LNCaP clone FGC (cell line): ENCODE data around the gene KLHL17.
A peak's percentile ranks its signal among the peaks of the same experiment; 100 is the strongest.

Experiments used
- DNase-seq: peaks from one replicate; pipeline ENCODE4 v3.0.0-alpha.2; 2011; ENCODE audit warnings: low read depth
- H3K4me3 ChIP-seq: 2 replicates; pipeline ENCODE4 v1.5.1; 2011; ENCODE audit warnings: mild to moderate bottlenecking, low read depth, low read length, control low read depth
- TF ChIP-seq, protein P1 (sequence below): IDR thresholded peaks from 2 replicates; pipeline ENCODE4 v1.5.1; 2012; ENCODE audit warnings: mild to moderate bottlenecking; ENCODE audit not compliant: control insufficient read depth, insufficient read depth; ENCODE audit errors: extremely low read depth

The KLHL17 gene

DNA sequence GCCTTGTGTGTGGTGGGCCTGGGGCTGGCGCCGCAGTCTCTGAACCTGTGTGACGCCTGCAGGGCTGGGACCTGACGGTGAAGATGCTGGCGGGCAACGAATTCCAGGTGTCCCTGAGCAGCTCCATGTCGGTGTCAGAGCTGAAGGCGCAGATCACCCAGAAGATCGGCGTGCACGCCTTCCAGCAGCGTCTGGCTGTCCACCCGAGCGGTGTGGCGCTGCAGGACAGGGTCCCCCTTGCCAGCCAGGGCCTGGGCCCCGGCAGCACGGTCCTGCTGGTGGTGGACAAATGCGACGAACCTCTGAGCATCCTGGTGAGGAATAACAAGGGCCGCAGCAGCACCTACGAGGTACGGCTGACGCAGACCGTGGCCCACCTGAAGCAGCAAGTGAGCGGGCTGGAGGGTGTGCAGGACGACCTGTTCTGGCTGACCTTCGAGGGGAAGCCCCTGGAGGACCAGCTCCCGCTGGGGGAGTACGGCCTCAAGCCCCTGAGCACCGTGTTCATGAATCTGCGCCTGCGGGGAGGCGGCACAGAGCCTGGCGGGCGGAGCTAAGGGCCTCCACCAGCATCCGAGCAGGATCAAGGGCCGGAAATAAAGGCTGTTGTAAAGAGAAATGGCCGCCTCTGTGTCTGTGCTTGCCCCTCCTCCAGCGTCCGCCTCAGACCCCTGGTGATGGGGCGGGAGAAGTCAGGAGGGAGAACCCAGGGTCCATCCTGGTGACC lies 53.7 kb downstream of the KLHL17 start:
- TF ChIP-seq, protein P1, sequence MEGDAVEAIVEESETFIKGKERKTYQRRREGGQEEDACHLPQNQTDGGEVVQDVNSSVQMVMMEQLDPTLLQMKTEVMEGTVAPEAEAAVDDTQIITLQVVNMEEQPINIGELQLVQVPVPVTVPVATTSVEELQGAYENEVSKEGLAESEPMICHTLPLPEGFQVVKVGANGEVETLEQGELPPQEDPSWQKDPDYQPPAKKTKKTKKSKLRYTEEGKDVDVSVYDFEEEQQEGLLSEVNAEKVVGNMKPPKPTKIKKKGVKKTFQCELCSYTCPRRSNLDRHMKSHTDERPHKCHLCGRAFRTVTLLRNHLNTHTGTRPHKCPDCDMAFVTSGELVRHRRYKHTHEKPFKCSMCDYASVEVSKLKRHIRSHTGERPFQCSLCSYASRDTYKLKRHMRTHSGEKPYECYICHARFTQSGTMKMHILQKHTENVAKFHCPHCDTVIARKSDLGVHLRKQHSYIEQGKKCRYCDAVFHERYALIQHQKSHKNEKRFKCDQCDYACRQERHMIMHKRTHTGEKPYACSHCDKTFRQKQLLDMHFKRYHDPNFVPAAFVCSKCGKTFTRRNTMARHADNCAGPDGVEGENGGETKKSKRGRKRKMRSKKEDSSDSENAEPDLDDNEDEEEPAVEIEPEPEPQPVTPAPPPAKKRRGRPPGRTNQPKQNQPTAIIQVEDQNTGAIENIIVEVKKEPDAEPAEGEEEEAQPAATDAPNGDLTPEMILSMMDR = no peak

DNA sequence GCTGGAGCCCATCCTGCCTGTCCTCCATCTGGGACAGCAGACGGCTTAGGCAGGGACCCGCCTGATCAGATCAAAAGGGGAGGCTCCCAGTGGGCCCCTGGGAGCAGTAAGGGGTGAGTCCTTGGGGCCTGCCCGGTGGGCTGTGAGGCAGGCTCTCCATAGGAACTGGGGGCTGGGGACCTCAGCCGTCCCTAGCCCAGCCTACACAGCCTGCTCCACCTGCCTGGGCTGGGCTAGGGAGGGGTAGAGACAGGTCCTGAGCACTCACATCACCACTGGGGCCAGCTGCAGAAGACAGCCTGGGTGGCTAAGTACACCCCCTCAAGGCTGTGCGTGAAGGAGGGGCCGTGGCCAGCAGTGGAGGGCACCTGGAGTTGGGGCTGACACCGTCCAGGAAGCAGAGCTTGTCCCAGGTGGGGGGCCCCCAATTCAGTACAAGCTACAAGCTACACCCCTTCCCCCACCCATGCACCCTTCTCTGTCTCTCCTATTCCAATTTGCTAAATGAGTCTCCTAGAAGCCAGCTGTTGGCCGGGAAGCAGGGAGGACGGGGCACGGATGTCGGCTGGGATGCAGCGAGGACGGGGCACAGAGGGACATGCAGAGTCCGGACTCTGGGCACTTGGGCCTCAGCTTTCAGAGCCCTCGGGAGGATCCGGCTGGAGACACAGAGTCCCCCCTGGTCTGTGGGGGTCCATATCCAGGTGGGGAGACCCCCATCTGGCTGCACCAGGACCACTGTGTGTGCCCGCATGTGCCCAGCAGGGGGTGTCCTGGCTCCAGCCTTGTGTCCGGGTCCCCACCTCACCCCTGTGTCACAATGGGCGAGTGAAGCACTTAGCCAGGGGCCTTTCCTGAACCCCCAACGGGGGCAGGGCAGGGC lies 54.7 kb downstream of the KLHL17 start:
- TF ChIP-seq, protein P1 = peak; percentile 45
- H3K4me3 ChIP-seq = peak overlapping the region; percentile 70
- no peak for DNase-seq

More for the DNA sequence above, 53.7 kb downstream of the KLHL17 start:
- no peak for DNase-seq
- peak overlapping the region; percentile 70 for H3K4me3 ChIP-seq
